ENCODE measurements around the gene KDM6A.
A peak's percentile ranks its signal among the peaks of the same experiment; 100 is the strongest.
"Not testable (repeated sequence)": the region's sequence is repeated elsewhere in the genome, so short reads cannot be mapped to it uniquely, and the experiment has no call there.

Gene KDM6A

DNA sequence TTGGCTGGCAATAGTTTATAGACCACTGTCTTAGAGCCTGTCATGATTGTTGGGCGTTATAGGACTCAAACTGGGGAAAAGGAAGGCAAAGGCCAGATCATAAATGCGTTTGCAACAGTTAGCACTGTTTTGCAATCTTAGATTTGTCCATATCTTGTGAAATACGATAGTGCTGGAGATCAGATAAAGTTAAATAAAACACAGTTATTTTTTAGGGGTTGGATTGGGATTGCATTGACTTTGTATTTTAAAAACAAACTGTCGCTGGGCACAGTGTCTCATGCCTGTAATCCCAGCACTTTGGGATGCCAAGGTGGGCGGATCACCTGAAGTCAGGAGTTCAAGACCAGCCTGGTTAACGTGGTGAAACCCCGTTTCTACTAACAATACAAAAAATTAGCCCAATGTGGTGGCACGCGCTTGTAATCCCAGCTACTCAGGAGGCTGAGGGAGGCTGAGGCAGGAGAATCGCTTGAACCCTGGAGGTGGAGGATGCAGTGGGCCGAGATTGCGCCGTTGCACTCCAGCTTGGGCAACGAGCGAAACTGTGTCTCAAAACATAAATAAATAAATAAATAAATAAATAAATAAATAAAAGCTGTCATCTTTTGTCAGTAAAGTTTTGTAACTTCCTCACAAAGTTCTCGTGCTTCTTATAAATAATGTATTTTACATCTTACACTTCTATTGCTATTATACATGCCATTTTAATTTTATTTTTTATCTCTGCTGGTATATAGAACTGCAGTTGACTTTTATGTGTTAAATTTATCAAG is 117.2 kb downstream of the KDM6A start:
- Mint-ChIP-seq H3K4me1 (peaks cover 28% of the 10 kb centered on the region), H3K36me3 (peaks cover 52% of the 10 kb centered on the region), H3K27ac (no peak overlapping the region), H3K4me3 (no peak overlapping the region), H3K9me3 (peaks cover 3% of the 10 kb centered on the region), H3K27me3 (no peaks in the 10 kb centered on the region)
- no peak for ATAC-seq

DNA sequence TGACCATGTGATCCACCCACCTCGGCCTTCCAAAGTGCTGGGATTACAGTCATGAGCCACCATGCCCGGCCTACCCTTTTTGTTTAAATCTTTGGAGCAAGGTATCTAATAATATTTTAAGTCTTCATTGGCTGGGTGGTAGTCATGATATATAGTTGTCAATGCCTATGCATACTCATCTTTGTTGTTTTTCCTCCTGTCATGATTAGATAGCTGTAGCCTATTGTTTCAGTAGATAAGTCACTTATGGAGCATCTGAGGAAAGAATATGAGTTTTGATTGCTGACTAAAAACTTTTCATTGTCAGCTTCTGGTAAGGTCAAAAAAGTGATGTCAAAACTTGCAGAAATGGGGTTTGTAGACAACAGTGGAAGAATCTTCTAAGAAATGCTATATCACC is 119.8 kb downstream of the KDM6A start:
- Mint-ChIP-seq H3K27me3 (no peaks in the 10 kb centered on the region), H3K4me1 (peaks cover 40% of the 10 kb centered on the region), H3K36me3 (peaks cover 38% of the 10 kb centered on the region), H3K4me3 (no peak overlapping the region), H3K27ac (no peak overlapping the region), H3K9me3 (no peaks in the 10 kb centered on the region)
- no peak for ATAC-seq

DNA sequence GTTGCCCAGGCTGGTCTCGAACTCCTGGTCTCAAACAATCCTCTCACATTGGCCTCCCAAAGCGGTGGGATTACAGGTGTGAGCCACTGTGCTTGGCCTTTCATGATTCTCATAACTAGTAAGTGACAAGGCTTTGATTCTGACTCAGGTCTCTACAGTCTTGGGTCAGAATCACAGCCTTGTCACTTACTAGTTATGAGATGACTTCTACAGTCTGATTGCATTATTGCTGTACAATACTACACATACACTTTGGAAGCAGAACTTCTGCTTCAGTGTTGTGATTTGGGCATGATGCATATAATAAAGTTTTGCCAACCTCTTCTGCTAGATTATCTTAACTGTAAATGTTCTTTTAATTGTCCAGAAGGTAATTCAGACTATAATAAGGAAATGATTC is 123.3 kb downstream of the KDM6A start:
- Mint-ChIP-seq H3K4me1 (peaks cover 49% of the 10 kb centered on the region), H3K36me3 (peaks cover 16% of the 10 kb centered on the region), H3K4me3 (no peak overlapping the region), H3K27me3 (no peaks in the 10 kb centered on the region), H3K9me3 (peaks cover 2% of the 10 kb centered on the region), H3K27ac (no peak overlapping the region)
- ATAC-seq, result no peak

DNA sequence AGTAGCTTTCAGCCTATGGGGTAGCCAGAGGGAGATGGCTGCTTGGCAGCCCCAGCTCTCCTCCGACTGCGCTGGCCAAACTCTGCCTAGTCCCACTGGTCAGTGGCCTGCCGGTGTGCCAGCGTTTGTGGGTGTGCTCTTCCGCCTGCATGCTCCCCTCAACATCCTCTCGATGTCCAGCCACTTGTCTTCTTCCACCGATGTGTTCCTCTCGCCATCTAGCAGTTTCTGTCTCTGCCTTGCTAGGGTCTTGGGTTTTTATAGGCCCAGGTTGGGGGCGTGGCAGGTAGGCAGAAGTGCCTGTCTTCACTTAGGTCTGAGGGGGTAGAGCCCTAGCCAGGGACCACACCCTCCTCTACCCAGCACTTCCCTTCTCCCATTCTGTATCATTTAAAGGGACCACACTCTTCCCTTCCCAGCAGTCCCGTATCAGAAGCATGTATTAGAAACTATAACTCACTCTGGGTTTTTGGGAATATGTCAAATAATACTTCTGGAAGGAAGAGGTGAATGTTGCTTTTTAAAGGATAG is 124.4 kb downstream of the KDM6A start:
- H3K27me3 Mint-ChIP-seq, result no peaks in the 10 kb centered on the region
- H3K4me1 Mint-ChIP-seq, result peaks cover 49% of the 10 kb centered on the region
- peak overlapping the region; percentile 66 for H3K4me3 Mint-ChIP-seq
- H3K36me3 Mint-ChIP-seq, result peaks cover 13% of the 10 kb centered on the region
- no peak for ATAC-seq
- peaks cover 2% of the 10 kb centered on the region for H3K9me3 Mint-ChIP-seq
- peak overlapping the region; percentile 44 for H3K27ac Mint-ChIP-seq

DNA sequence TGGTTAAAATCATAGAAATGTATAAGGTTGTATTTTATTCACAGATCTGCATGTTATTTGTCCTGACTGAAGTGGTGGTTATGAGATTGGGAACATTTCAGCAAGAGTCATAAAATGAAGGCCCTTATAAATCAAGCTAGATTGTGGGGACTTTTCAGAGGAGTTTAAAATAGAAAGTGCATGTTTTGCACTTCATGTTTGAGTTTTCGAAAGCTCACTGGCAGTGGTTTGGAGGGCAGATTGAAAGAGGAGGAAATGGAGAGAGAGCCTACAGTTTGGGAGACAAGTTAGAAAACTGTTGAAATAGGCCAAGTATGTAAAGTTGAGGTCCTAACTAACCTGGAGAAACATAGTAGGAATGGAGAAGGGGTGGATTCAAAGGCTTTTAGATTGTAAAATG is 124.9 kb downstream of the KDM6A start:
- Mint-ChIP-seq H3K36me3 (peaks cover 13% of the 10 kb centered on the region), H3K9me3 (peaks cover 2% of the 10 kb centered on the region), H3K27ac (peak overlapping the region; percentile 44), H3K4me1 (peaks cover 49% of the 10 kb centered on the region), H3K4me3 (peak overlapping the region; percentile 66), H3K27me3 (no peaks in the 10 kb centered on the region)
- no peak for ATAC-seq

DNA sequence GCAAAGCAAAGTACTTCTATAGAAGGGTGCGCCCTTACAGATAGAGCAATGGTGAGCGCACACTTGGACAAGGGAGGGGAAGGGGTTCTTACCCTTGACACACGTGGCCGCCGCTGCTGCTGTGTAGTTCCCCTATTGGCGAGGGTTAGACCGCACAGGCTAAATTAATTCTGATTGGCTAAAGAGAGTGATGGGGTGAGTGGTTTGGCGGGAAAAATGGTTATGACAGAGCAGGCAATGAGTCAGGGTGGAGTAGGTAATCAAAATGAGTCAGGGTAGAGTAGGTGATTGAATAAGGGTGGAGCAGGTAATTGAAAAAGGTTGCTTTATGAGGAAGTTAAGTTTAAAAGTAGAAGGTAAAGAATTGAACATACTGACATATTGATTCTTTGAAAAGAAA is 126.2 kb downstream of the KDM6A start:
- H3K27ac Mint-ChIP-seq, result peak overlapping the region; percentile 9
- ATAC-seq, result not testable (repeated sequence)
- peaks cover 14% of the 10 kb centered on the region for H3K36me3 Mint-ChIP-seq

DNA sequence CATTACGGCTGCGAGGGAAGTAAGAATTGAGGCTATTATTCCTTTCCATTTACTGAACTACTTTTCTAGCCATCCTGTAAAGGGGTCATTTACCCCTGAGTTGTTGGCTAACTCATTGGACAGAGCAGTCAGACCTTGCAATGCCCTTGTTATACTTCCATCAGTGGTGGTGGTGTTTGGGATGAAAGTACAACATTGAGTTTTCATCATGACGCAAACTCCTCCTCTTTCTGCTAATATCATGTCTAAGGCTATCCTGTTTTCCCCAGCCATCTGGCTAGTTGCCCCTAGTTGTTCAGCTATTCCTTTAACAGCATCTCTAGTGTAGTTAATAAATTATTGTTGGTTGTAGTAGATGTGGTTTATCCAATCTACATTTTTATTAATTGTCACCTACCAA is 126.9 kb downstream of the KDM6A start:
- H3K4me3 Mint-ChIP-seq, ATAC-seq, H3K9me3 Mint-ChIP-seq, H3K27me3 Mint-ChIP-seq, H3K27ac Mint-ChIP-seq: not testable (repeated sequence)
- Mint-ChIP-seq H3K4me1 (peaks cover 49% of the 10 kb centered on the region), H3K36me3 (peaks cover 12% of the 10 kb centered on the region)

More for the DNA sequence above, 126.2 kb downstream of the KDM6A start:
- H3K4me3 Mint-ChIP-seq, H3K9me3 Mint-ChIP-seq, H3K27me3 Mint-ChIP-seq: not testable (repeated sequence)
- peaks cover 55% of the 10 kb centered on the region for H3K4me1 Mint-ChIP-seq

DNA sequence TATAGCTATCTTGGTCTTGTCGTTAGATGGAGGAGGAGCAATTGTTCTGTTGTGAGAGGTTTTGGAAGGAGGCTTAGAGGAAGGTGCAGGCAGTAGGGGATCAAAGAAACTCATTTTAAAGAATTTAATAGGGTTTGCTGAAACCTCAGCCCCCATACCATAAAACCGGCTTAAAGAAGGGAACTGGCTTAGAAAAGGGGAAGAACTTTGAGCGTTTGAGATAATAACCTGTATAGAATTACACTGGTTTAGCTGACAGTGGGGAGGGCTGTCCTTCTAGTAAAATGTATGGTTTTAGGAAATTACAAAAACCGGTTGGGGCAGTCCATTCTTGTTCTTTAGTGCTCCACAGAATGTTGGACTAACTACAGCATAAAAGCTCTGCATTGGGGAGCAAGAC is 128.1 kb downstream of the KDM6A start:
- Mint-ChIP-seq H3K9me3 (peaks cover 6% of the 10 kb centered on the region), H3K27ac (peak overlapping the region; percentile 37), H3K27me3 (no peaks in the 10 kb centered on the region), H3K36me3 (peaks cover 17% of the 10 kb centered on the region), H3K4me3 (peak overlapping the region; percentile 32), H3K4me1 (peaks cover 47% of the 10 kb centered on the region)
- ATAC-seq, result no peak

DNA sequence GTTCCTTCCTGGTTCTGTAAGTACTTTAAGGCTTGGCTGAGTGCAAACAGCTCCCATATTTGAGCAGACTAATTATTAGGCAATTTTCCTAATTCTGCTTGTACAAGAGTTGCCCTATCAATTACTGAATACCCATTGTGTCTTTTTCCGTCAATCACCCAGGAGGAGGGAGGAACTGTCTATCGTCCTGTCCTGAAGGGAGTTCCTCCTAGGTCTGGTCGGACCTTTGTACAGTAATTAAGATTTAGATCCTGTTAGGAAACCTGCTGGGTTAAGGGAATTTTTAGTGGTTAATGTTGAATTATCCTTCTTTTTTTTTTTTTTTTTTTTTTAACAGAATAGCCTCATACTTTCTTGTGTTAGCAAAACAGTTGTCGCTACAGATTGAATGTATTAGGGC is 130.1 kb downstream of the KDM6A start:
- peaks cover 23% of the 10 kb centered on the region for H3K36me3 Mint-ChIP-seq
- H3K4me3 Mint-ChIP-seq, result no peak overlapping the region
- H3K27ac Mint-ChIP-seq, result peak overlapping the region; percentile 17
- H3K4me1 Mint-ChIP-seq, result peaks cover 45% of the 10 kb centered on the region
- no peak for ATAC-seq
- no peaks in the 10 kb centered on the region for H3K27me3 Mint-ChIP-seq
- H3K9me3 Mint-ChIP-seq, result peaks cover 9% of the 10 kb centered on the region

DNA sequence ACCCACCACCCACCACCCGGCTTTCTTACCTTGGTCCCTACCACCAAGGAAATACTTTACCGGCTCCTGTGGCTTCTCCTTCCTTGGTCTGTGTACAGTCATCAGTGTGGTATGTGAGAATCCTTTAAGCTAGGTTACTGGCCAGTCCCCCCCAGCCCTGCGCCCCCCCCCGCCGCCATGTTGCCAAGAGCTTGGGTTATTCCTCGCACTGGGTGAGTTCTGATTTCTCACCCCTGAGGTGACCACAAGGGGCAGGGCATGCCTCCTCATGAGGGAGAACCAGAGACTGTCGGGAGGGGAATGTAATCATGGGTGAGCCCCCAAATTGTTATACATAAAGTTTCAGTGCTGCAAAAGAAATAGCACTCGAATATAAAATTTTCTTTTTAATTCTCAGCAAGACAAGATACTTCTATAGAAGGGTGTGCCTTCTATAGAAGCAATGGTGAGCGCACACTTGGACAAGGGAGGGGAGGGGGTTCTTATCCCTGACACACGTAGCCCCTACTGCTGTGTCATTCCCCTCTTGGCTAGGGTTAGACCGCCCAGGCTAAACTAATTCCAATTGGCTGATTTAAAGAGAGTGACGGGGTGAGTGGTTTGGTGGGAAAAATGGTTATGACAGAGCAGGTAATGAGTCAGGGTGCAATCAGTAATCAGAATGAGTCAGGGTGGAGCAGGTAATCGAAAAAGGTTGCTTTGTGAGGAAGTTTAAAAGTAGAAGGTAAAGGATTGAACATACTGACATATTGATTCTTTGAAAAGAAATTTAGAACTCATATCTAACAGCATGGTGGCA is 133.2 kb downstream of the KDM6A start:
- Mint-ChIP-seq H3K27ac (peak overlapping the region; percentile 48), H3K4me1 (peaks cover 28% of the 10 kb centered on the region), H3K9me3 (peaks cover 7% of the 10 kb centered on the region), H3K36me3 (peaks cover 23% of the 10 kb centered on the region), H3K27me3 (no peaks in the 10 kb centered on the region), H3K4me3 (no peak overlapping the region)
- no peak for ATAC-seq

DNA sequence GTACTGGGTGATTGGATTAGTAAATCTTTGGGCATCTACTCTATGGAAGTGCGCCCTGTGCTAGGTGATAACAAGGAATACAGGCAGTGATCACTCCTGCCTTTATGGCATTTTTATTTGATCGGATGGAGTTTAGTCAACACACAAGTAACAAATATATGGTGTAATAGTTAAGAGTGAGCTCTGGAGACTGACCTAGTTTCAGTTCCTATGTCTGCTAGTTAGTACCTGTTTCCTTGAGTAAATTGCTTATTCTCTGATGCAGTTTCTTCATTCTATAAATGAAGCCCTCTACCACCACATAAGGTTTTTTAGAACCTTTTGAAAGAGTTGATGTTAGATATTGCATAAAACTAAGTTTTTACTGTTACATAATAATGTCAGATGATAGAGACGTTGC is 134.6 kb downstream of the KDM6A start:
- ATAC-seq, result peak; percentile 63
- peaks cover 22% of the 10 kb centered on the region for H3K4me1 Mint-ChIP-seq
- no peaks in the 10 kb centered on the region for H3K27me3 Mint-ChIP-seq
- peaks cover 23% of the 10 kb centered on the region for H3K36me3 Mint-ChIP-seq
- no peak overlapping the region for H3K4me3 Mint-ChIP-seq
- H3K9me3 Mint-ChIP-seq, result peaks cover 7% of the 10 kb centered on the region
- peak overlapping the region; percentile 55 for H3K27ac Mint-ChIP-seq

DNA sequence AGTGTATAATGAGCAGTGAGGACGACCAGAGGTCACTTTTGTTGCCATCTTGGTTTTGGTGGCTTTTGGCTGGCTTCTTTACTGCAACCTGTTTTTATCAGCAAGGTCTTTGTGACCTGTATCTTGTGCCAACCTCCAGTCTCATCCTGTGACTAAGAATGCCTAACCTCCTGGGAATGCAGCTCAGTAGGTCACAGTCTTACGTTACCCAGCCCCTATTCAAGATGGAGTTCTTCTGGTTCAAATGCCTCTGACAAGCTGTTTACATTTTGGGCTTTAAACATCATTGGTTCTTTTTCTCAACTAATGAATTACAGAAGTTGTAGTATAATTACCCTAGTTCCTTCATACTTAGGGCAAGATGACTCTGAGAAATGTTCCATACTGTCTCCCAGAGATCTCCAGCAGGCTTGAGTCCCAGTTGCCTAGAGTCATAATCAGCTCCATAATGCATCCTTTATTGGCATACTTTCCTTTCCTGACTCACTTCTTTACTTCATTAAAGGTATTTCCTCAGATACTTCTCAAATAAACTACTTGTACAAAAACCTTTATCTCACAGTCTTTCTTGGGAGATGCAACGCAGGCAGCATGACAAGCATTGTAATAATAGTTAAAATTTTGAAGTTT is 136.5 kb downstream of the KDM6A start:
- Mint-ChIP-seq H3K36me3 (peaks cover 15% of the 10 kb centered on the region), H3K9me3 (peaks cover 7% of the 10 kb centered on the region), H3K4me3 (no peak overlapping the region), H3K4me1 (peaks cover 14% of the 10 kb centered on the region), H3K27ac (no peak overlapping the region), H3K27me3 (no peaks in the 10 kb centered on the region)
- no peak for ATAC-seq

DNA sequence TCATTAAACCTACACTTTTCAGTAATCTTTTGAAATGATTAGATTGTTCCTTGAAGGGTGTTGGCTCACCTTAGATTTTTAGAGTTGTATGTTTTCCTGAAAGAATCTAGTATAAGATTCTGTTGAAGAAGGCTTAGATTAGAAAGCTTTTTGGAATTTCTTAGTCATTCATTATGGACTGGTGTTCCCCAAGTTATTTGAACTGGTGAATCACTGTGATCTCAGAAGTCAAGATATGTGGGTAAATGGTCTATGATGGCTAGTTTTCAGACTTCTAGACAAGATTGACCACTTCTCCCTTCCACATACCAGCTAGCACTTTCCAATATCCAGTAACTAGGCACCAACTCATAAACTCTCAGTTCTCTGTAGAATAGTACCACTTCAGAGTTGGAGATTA is 138.1 kb downstream of the KDM6A start:
- H3K27me3 Mint-ChIP-seq, result no peaks in the 10 kb centered on the region
- peaks cover 4% of the 10 kb centered on the region for H3K9me3 Mint-ChIP-seq
- H3K27ac Mint-ChIP-seq, result no peak overlapping the region
- ATAC-seq, result no peak
- H3K36me3 Mint-ChIP-seq, result peaks cover 6% of the 10 kb centered on the region
- no peak overlapping the region for H3K4me3 Mint-ChIP-seq
- H3K4me1 Mint-ChIP-seq, result peaks cover 14% of the 10 kb centered on the region

DNA sequence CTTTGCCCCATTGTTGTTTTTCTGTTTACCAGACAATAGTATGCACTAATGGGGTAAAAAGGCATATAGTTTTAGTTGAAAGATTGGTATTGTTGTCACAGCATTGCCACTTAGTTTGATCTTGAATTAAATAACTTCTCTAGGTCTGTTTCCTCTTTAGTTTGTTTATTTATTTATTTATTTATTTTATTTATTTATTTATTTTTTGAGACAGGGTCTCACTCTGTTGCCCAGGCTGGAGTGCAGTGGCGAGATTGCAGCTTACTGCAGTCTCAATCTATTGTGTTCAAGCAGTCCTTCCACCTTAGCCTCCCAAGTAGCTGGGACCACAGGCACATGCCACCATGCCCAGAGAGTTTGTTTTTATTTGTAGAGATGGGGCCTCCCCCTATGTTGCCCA is 138.6 kb downstream of the KDM6A start:
- Mint-ChIP-seq H3K4me1 (peaks cover 10% of the 10 kb centered on the region), H3K36me3 (peaks cover 1% of the 10 kb centered on the region), H3K9me3 (peaks cover under 1% of the 10 kb centered on the region), H3K27me3 (no peaks in the 10 kb centered on the region), H3K4me3 (no peak overlapping the region), H3K27ac (no peak overlapping the region)
- no peak for ATAC-seq

DNA sequence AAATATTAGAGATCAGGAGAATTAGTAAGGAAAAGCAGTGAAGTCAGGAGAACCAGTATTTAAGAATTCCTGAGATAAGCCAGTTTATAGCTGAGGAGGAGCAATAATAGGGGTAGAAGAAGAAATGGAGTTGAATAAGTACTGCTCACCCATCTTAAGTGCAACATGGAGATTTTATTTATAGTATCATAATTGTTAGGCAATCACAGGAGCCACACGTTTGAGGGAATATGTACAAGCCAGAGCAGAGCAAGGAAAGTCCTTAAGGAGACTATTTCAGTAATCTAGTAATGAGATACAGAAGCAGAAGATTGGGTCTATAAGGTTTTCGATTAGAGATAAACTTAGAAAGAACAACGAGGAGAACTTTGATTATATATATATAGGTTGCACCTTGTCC is 145.0 kb downstream of the KDM6A start:
- no peak for ATAC-seq
- no peak overlapping the region for H3K27ac Mint-ChIP-seq
- H3K9me3 Mint-ChIP-seq, result no peaks in the 10 kb centered on the region
- H3K36me3 Mint-ChIP-seq, result peaks cover 11% of the 10 kb centered on the region
- no peak overlapping the region for H3K4me3 Mint-ChIP-seq
- H3K27me3 Mint-ChIP-seq, result no peaks in the 10 kb centered on the region
- peaks cover 23% of the 10 kb centered on the region for H3K4me1 Mint-ChIP-seq

Measured in stimulated activated memory B cell treated with anti-CD40 and anti-IgM and Interleukin-4, amounts not matched to agents 10 μg/mL and 1 μg/mL and 100 μg/mL, for 72 hours (primary cell).